Measurements from ENCODE around the gene TIMP2.
A peak's percentile ranks its signal among the peaks of the same experiment; 100 is the strongest.

TIMP2 gene

GRCh38 chr17:78954684-78955083 is 29.5 kb upstream of the TIMP2 start:
- DNase-seq (ENCODE audit: low read depth), result no peak
- no peak overlapping the region for H3K4me3 ChIP-seq (ENCODE audit: low read length)
- TF ChIP-seq, protein P1, sequence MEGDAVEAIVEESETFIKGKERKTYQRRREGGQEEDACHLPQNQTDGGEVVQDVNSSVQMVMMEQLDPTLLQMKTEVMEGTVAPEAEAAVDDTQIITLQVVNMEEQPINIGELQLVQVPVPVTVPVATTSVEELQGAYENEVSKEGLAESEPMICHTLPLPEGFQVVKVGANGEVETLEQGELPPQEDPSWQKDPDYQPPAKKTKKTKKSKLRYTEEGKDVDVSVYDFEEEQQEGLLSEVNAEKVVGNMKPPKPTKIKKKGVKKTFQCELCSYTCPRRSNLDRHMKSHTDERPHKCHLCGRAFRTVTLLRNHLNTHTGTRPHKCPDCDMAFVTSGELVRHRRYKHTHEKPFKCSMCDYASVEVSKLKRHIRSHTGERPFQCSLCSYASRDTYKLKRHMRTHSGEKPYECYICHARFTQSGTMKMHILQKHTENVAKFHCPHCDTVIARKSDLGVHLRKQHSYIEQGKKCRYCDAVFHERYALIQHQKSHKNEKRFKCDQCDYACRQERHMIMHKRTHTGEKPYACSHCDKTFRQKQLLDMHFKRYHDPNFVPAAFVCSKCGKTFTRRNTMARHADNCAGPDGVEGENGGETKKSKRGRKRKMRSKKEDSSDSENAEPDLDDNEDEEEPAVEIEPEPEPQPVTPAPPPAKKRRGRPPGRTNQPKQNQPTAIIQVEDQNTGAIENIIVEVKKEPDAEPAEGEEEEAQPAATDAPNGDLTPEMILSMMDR (conservative IDR thresholded peaks at IDR 0.05; ENCODE audit: low read length), result no peak

DNA sequence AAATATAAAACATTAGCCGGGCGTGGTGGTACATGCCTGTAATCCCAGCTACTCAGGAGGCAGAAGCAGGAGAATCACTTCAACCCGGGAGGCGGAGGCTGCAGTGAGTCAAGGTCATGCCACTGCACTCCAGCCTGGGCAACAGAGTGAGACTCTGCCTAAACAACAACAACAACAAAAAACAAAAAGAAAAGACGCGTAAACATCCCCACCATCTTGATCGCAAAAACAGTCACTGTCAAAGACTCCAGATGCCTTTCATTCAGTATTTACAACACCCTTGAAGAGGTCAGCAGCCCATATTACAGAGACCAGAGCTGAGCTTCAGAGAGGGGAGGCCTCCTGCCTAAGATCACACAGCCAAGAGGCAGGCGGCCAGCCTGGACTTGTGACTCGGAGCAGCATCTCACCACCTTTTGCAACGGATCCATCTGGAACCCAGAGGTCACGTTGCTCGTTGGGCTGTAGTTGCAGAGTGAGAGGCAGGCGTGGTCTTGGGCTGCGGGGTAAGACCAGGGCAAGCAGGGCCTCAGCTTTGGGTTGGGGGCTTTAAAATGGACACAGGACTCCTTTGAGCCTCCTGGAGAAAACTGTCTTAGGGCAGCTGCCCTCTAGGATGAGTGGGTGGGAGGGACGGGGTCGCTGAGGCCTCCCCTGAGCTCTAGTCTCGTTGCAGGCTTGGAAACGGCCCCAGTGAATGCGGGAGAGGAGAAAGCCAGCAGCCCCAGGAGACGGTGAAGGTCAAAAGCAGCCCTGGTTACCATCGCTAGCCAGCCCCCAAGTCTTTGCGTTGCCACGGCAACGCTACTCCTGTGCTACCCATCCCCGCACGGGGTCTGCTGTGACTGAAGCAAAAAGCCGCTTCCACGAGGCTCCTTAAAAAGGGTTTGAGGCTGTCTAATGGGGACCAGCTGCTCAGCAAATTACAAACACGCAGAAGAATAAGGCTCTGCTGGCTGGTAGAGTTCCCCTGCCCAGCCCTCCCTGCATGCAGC is 28.5 kb upstream of the TIMP2 start:
- H3K4me3 ChIP-seq (ENCODE audit: low read length), result no peak overlapping the region
- DNase-seq (ENCODE audit: low read depth), result peak; percentile 43
- TF ChIP-seq, protein P1 (conservative IDR thresholded peaks at IDR 0.05; ENCODE audit: low read length), result no peak

- no peak overlapping the region for H3K4me3 ChIP-seq (ENCODE audit: low read length)
- no peak for DNase-seq (ENCODE audit: low read depth)
- TF ChIP-seq, protein P1 (conservative IDR thresholded peaks at IDR 0.05; ENCODE audit: low read length), result no peak
Measured at GRCh38 chr17:78952706-78953105, 27.5 kb upstream of the TIMP2 start.

GRCh38 chr17:78951967-78952551 is 26.9 kb upstream of the TIMP2 start:
- no peak overlapping the region for H3K4me3 ChIP-seq (ENCODE audit: low read length)
- peak; percentile 16 for DNase-seq (ENCODE audit: low read depth)
- TF ChIP-seq, protein P1 (conservative IDR thresholded peaks at IDR 0.05; ENCODE audit: low read length), result no peak

- TF ChIP-seq, protein P1 (conservative IDR thresholded peaks at IDR 0.05; ENCODE audit: low read length), result no peak
- DNase-seq (ENCODE audit: low read depth), result no peak
- H3K4me3 ChIP-seq (ENCODE audit: low read length), result no peak overlapping the region
Measured at GRCh38 chr17:78950870-78951269, 25.7 kb upstream of the TIMP2 start.

DNA sequence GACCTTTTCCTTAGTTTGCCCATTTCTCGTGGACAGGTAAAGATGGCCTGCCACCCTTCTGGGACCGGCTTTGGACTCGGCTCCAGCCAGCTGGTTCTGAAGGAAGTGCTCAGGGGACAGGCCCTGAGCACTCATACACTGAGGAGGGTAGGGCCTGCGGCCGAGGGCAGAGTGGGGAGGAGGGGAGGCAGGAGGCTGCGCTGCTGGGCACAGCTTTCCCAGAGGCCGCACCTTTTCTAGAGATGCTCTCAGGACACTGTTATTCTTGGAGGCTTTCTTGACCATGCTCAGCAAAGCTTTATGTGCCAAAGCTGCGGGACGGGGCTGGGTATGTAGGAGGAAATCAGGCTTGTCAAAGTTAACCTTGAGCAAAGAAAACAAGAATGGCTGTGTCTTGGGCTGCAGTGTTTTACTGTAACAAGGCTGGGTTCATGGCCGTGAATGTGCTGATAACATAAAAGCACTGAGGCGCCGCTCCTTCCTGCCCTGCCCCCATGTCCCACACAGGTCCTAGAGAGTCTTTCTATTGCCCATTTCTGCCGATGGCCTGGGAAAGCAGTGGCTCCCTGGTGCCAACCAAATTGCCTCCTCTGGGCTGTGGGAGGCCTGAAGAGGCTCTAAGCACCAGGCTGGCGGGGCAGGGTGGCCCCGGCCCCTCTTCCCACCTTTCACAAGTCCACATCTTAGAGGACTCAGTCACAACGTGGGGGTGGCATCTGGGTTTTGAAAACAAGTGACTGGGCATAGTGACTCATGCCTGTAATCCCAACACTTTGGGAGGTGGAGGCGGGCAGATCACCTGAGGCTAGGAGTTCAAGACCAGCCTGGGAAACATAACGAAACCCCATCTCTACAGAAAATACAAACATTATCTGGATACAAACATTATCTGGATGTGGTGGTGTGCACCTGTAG is 22.3 kb upstream of the TIMP2 start:
- H3K4me3 ChIP-seq (ENCODE audit: low read length), result no peak overlapping the region
- TF ChIP-seq, protein P1 (conservative IDR thresholded peaks at IDR 0.05; ENCODE audit: low read length), result no peak
- DNase-seq (ENCODE audit: low read depth), result no peak
